NCI-H748 (cell line): Measurements from ENCODE around the gene TPX2.

Experiments used
- DNase-seq: peaks from one replicate; lab custom pipeline; 2025; ENCODE audit not compliant: unreplicated experiment; lab: John Stamatoyannopoulos, UW

The TPX2 gene

DNA sequence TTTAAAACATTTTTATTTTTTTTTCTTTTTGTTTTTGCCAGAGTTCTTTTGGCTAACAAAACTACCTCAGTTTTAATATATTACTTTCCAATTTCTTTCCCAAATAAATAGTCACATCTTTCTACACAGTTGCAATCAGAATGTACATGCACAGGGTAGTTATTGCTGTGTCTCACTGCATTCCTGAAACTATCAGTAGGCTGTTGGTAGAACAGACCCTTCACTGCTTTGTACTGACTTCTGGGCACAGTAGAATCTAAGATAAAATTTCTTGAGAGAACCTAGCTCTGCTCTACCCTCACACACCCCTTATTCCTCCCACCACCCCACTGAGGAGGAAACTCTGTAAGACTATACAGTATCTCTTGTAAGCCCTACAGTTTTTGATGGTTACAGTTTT lies 19.9 kb downstream of the TPX2 start:
- DNase-seq: no peak

DNA sequence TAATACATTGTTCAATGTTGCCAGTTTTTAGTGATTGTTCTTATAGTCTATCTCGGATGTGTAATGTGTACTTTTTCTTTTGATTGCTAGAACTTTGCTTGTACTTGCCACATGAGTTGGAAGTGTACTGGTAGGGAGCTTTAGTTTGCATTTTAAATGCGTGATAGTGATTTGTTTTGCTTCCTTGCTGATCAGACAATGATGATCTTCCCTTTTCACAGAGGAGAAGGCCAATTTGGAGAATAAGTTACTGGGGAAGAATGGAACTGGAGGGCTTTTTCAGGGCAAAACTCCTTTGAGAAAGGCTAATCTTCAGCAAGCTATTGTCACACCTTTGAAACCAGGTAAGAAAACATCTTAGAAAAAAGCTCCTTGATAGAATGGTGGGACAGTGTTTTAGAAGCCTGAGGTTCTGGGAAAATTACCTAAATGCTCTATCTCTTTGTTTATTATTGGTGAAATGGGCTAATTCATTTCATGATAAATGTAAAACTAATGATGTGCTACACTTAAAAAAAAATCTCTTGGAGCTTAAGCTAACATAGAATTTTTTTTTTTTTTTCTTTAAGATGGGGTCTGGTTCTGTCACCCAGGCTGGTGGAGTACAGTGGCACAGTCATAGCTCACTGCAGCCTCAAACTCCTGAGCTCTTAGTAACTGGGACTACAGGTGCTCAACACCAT lies 20.9 kb downstream of the TPX2 start:
- no peak for DNase-seq

DNA sequence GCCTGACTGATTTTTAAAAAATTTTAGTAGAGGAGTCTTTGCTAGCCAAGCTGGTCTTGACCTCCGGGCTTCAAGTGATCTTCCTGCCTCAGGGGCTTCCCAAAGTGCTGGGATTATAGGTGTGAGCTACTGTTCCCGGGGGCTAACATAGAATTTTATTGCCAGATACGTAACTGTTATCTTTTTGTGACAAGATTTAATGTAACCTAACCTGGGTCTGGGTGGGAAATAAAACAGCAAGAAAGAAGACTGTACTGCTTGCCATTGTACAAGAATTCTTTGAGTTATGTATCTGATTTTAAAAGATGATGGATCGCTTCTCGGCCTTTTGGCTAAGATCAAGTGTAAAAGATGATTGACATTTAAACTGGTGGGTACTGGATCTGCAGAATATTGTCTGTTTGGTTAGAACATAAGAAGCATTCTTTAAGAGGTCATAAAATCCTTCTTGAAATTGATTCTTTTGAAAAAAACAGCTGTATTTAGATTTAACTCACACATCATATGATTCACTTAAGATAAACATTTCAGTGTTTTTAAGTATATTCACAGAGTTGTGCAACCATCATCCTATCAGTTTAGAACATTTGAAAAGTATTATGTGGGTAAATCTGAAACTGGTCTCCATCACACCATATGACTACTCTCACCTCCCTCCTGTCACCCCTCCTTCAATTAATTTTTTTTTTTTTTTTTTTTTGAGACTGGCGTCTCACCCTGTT lies 21.6 kb downstream of the TPX2 start:
- no peak for DNase-seq

DNA sequence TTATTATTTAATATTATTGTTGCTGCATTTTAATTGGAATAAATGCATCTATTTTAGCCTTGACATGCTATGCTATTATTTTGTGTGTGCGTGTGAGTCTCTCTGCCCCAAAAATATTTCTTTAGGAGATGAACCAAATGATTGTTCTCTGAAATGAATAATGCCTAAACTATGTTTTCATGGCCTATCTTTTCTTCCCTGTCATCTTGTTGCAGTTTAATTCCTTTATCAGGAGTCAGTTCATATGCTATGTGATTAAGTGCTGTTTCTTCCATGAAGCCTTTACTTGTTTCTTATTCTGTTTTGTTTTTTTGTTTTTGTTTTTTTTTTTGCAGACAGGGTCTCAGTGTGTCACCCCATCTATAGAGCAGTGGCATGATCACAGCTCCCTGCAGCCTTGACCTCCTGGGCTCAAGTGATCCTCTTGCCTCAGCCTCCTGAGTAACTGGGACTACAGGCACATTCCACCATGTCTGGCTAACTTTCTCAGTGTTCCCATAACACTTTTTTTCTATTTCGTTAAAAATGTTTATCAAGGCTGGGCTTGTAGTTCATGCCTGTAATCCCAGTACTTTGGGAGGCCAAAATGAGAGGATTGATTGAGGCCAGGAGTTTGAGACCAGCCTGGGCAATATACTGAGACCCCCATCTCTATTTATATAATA lies 25.7 kb downstream of the TPX2 start:
- DNase-seq: no peak

DNA sequence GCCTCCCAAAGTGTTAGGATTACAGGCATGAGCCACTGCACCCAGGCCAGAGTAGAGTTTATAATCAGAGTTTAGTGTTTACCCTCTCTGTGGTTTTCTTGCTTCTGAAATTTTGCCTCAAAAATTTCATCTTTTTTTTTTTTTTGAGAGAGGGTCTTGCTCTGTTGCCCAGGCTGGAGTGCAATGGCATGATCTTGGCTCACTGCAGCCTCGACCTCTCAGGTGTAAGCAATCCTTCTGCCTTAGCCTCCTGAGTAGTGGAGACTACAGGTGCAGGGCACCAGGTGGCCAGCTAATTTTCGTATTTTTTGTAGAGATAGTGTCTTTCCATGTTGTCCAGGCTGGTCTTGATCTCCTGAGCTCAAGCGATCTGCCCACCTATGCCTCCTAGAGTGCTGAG lies 28.7 kb downstream of the TPX2 start:
- DNase-seq: no peak

DNA sequence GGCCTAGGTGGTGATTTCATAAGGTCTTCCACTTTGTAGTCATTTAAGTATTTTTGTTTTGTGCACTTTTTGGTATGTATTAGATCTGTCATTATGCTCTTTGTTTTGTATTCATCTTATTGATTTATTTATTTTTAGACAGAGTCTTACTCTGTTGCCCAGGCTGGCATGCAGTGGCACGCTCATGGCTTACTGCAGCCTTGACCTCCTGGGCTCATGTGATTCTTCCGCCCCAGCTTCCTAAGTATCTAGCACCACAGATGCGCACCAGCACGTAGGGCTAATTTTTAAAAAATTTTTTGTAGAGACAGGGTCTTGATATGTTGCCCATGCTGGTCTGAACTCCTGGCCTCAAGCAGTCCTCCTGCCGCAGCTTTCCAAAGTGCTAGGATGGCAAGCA lies 30.6 kb downstream of the TPX2 start:
- no peak for DNase-seq

DNA sequence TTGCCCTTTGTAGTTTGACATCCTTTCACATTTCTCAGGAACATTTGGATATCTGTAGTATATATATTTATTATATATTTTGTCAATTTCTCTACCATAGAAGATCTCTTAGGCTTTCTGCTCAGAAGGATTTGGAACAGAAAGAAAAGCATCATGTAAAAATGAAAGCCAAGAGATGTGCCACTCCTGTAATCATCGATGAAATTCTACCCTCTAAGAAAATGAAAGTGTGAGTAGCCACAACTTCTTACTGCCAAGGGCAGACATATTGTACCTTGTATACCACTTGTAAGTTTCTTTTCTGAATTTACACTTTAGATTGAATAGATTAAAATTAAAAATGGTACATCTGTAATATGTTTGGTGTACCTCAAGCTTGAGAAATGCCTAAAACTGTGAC lies 31.2 kb downstream of the TPX2 start:
- no peak for DNase-seq

DNA sequence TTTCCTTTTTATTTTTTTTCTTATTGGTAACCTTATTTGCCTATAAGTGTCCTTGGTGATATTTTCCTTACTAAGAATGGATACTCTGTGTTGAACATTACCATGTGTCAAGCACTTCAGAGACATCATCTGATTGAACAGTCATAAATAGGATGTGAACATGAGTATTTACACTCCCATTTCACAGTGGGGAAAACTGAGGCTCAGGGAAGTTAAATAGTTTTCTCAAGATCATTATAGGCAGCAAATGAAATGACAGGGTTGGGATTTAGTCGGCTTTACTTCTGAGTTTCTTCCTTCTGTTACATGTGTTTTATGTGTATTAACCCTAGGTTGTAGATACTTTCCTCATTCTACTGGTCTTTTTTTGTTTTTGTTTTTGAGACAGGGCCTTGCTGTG lies 35.3 kb downstream of the TPX2 start:
- DNase-seq: no peak

DNA sequence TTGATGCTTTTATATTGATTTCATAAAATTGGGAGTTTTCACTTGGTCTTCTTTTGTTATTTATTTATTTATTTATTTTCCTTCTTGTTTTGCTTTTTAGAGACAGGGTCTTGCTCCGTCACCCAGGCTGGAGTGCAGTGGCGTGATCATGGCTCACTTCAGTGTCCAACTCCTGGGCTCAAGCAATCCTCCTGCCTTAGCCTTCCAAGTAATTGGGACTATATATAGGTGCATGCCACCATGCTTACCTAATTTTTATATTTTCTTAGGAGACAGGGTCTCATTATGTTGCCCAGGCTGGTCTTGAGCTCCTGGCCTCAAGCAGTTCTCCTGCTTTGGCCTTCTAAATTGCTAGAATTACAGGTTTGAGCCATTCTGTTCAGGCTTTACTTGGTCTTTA lies 41.7 kb downstream of the TPX2 start:
- DNase-seq: no peak

DNA sequence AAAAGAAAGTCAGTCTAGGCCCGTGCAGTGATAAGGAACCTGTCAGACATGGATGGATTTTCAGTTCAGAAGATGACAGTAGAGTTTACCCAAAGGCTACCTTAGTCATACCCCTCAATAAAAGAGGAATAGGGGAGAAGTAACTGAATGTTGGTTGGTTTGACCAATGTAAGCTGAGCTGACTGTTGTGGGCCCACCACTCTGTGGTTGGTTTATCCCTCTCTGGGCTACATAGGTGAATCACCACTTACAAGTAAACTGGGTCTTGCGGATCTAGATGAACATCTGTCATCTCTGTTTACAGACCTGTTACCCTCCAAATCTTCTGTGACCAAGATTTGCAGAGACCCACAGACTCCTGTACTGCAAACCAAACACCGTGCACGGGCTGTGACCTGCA lies 42.9 kb downstream of the TPX2 start:
- DNase-seq: no peak

DNA sequence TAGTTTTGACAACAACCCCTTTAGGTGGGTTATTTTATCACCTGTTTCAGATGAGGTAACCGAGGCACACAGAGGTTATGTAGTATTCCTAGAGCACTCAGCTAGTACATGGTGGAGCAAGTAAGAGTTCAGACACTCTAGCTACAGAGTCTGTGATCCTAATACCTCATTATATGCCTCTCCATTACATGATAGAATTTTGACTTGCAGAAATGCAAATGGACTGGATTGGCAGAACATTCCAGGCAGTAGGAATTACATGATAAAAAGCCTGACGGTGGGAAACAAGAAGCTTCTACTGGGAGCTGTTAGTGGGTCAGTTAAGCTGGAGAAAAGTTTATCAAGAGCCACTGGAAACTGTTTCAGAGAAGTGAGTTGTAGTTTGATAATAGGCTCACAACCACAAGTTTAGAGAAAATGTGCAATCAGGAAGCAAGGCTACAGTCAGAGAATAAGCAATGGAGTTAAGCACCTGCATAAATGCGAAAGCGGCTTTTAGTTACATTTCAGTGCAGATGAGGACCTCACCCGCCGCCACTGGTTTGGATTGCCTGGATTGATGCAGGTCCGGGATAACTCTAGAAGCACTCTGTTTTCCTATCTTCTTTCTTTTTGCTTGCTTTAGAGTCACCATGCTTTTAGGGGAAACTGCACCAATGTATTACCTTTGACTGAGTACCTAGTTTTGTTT lies 45.4 kb downstream of the TPX2 start:
- DNase-seq: no peak

DNA sequence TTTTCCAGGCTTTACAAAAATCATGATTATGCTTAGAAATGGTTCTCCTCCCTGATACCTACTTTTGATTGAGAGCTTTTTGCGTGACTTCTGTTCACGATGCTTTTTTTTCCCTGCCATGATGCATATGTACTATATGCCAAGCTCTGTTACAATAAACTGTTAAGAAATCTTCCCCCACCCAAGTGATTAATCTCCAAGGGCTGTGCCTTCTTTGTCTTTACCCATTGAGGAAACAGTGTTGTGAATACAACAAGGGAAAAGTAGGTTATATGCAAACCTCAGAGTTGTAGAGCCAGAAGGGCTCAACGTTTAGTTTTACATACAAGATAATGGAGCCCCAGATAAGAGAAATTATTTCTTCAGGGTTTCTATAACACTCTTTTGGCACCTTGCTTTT lies 46.0 kb downstream of the TPX2 start:
- DNase-seq: no peak

DNA sequence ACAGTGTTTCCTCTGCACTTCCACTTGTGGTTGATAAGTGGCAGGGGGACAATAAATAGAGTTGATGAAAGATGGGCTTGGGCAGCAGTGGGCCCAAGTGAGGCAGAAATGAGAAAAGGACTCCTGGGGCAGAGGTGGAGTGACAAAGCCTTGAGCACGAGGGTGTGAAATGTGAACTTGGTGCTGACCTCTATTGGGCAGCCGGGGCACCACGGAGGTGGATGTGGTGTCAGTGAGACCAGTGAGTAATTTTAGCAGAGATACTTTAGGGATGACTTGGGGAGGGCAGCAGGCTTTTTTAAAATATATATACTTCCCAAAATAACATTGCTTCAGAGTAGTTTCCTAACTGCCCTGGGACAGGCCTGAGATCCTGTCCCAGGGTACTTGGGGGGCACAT lies 49.5 kb downstream of the TPX2 start:
- DNase-seq: no peak

DNA sequence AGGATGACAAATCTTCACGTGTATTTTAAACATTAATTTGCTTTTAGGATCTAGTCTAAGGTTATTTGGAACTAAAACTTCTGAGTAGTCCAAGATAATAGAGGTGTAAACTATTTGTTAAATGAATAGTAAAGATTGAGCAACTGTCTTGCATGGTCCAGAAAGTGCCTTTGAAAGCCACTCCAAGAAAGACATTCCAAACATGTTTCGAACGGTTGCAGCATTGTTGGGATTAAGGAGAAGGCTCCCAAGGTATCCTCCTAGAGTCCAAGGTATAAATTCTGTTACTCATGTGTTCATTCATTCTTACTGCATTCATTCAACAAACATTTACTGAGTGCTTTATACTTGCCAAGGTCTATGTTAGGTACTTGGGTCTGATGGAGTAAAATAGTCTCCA lies 51.3 kb downstream of the TPX2 start:
- DNase-seq: no peak

DNA sequence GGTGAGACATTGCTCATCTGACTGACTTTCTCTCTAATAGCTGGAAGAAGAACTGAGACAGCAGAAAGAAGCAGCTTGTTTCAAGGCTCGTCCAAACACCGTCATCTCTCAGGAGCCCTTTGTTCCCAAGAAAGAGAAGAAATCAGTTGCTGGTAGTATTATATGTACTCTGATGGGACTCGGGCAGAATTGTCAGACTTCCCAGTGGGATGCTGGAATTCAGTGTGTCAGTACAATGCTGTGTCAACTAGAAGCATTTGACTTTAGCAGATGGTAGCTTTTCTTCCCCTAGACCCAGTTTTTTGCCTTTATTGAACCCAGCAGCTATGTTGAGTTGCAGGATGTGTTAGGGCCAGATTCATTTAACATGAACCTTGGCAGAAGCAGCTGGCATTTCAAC lies 58.3 kb downstream of the TPX2 start:
- DNase-seq: no peak

DNA sequence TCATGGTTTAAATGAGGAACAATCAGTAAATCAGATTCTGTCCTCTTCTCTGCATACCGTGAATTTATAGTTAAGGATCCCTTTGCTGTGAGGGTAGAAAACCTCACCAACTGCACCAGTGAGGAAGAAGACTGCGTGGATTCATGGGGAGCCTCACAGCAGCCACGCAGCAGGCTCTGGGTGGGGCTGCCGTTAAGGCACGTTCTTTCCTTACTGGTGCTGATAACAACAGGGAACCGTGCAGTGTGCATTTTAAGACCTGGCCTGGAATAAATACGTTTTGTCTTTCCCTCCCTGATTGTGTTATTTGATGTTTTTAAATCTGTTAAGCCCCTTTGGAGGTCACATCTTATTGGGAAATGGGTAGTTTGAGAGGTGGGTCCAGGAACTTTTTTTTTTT lies 62.4 kb downstream of the TPX2 start:
- no peak for DNase-seq

DNA sequence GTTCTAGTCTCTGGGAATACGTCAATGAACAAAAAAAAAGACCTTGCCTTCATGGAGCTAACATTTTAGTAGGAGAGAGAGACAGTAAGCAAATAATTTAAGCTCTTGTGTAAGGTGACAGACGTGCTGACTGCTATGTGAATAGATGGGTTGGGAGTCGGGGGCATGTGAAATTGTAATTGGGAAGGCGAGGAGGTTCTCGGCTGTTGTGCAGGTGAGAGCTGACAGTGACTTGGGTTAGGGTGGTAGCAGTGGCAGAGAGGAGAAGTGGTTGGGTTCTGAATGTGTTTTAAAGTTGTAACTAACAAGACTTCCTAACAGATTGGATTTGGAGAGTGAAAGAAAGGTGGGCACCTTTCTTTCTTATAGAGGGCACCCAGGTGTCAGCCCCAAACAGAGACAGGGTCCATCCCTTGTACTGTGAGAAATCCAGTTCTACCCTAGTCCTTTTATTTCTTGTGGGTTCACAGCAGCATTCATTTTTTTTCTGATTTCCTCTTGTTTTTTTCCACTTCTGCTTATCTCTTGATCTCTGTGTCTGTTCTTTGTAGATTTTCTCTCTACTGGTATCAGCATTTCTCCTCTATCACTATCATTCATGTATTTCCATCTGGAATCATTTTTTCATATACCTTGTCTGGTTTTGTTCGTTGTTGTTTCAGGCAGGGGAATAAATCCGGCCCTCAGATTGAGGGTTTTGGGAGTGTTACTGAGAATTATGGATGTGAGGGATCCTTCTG lies 64.6 kb downstream of the TPX2 start:
- no peak for DNase-seq

DNA sequence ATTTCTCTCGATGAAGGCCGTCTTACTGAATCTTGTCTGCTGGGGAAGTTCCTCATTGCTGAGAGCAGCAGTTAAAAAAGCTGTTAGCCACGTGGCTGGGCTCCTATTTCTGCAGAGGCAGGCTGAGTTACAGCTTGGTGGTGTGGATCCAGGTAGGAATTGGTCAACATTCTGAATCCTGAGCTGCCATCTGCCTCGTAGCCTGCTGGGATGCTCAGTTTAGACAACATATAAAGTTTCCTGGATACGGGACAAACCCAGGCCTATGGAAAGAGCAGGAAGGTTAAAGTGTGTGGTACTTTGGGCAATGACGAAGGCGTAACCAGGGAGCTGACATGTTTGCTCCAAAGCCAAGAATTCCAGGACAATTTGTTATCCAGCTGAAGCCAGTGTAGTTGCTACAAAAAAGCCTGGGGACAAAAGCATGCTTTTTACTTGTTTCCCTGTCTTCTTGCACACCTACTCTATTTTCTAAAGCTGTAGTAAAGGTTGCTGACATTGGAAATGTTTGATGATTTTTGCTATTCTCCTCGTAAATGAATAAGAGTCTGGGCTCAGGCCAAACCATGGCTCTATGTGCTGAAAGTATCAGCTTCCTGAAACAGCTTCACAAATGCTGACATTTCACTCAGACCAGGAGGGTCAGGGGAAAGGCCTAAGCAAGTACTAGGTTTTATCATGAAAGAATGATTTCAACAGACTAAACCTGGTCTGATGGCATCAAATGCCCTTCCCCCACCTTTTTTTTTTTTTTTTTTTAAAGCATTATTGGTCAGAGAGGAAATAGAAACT lies 67.7 kb downstream of the TPX2 start:
- no peak for DNase-seq

DNA sequence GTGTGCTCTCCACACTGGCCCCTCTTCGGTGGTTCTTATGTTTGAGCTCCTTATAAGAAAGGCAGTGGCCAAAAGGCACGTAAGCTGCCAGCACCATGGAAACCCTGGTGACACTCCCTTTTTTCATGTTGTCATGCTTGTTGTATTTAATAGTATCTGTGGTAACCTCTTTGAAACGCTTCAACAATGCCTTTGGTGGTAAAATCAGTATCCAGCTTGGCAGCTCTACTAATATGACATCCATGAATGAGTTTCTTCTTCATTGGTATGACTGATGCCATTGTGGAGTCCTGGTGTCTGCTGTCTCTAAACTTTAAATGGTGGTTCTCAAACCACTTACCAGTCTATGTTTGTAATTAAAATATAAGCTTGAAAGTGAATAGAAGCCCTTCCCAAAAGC lies 69.4 kb downstream of the TPX2 start:
- DNase-seq: no peak

DNA sequence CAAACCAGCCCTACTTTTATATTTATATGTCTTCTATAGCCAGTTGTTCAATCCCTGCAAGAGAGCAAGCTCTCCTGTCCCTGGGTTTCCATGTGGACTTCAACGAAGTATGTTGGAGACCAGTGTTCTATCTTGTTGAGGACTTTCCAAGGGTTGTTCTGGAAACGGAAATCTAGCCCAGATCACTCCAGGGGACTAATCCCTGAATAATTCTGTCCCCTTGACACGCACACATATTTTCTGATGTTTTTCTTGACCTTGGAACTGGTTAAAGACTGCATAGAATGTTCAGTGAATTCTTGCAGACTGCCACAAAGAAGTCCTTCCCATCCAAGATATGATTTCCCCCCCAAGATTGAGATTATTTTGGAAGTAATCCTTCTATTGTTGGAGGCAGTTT lies 70.6 kb downstream of the TPX2 start:
- DNase-seq: no peak
